Astrocyte (in vitro differentiated cells and primary cell): ENCODE data around the gene ALOXE3.

Experiments used
- CTCF ChIP-seq: IDR thresholded peaks from 2 replicates; pipeline ENCODE4 v1.5.1; 2011; ENCODE audit warnings: low read depth, mild to moderate bottlenecking, inconsistent platforms, low read length, moderate library complexity; ENCODE audit not compliant: insufficient read depth
- EZH2 ChIP-seq: IDR thresholded peaks from 2 replicates; pipeline ENCODE4 v1.6.1; 2012; ENCODE audit warnings: mild to moderate bottlenecking, low read length, inconsistent platforms; ENCODE audit not compliant: insufficient read depth

- TF ChIP-seq CTCF (no peak), EZH2 (peak; percentile 29)
These were observed 55.4 kb downstream of the ALOXE3 start for GRCh38 chr17:8062807-8063483.
